GM12878 (cell line): Measurements from ENCODE around the gene STRBP. TPM values are rescaled to one million over a fixed set of nuclear protein-coding genes. Genes with fewer than 3 reads are reported as not detected.

Experiments used
- ATAC-seq: fragments of 200-7000 bp; cut with Tn5 transposase; 3 replicates; pipeline ENCODE4 v1.9.1; 2020; ENCODE audit warnings: mild to moderate bottlenecking, moderate library complexity
- BruUV-seq: library from RNA; stranded (reverse); fragments of 400-500 nt; replicated peaks from 2 replicates; lab custom pipeline; 2021; lab: Mats Ljungman, UMichigan
- CTCF ChIA-PET: fragments of 300-600 bp; sonication (Branson Sonifier 250); formaldehyde crosslinking; extraction: SDS; loops from one replicate; lab custom pipeline; 2021; ENCODE audit warnings: inconsistent platforms; lab: Yijun Ruan, JAX
- POLR2A ChIA-PET: fragments of 350-600 bp; formaldehyde crosslinking; extraction: SDS; loops from one replicate; lab custom pipeline; 2021; ENCODE audit warnings: inconsistent platforms; lab: Charles Lee
- RAD21 ChIA-PET: fragments of 300-600 bp; sonication (Branson Sonifier 250); formaldehyde crosslinking; loops from one replicate; lab custom pipeline; 2023; ENCODE audit warnings: antibody characterized with exemption; ENCODE audit not compliant: unreplicated experiment; lab: Charles Lee
- SMC1A ChIA-PET: fragments of 300-600 bp; sonication (Branson Sonifier 250); formaldehyde crosslinking; loops from one replicate; lab custom pipeline; 2023; ENCODE audit not compliant: unreplicated experiment, uncharacterized antibody; lab: Charles Lee
- DNase-seq: peaks from one replicate; pipeline ENCODE4 v3.0.0-alpha.2; 2011; ENCODE audit warnings: low read depth, low spot score
- FAIRE-seq: peaks from 3 replicates; lab custom pipeline; 2011; peaks lifted over from hg19 to GRCh38; lab: Jason Lieb, UNC
- H2AFZ ChIP-seq: 2 replicates; pipeline ENCODE4 v1.6.0; 2011; ENCODE audit warnings: low read depth, low read length, control low read depth; ENCODE audit not compliant: control insufficient read depth
- H3K27ac ChIP-seq: 2 replicates; pipeline ENCODE4 v1.5.1; 2011; ENCODE audit warnings: control low read depth; ENCODE audit not compliant: control insufficient read depth, insufficient read depth
- H3K27me3 ChIP-seq, 2 experiments: replicated peaks in 1 of 2; 2 replicates each; pipeline versions ENCODE4 v1.6.0 to v1.6.1; 2011; ENCODE audit warnings: low read length in 1 of 2; ENCODE audit not compliant: control insufficient read depth in 2 of 2, insufficient read depth in 2 of 2
- H3K36me3 ChIP-seq, 2 experiments: 2 replicates each; pipeline ENCODE4 v1.5.1; 2011; ENCODE audit warnings: low read length in 1 of 2; ENCODE audit not compliant: control insufficient read depth in 2 of 2, insufficient read depth in 2 of 2
- H3K4me1 ChIP-seq: 2 replicates; pipeline ENCODE4 v1.6.1; 2011; ENCODE audit warnings: mild to moderate bottlenecking, low read length, moderate library complexity, mixed read lengths; ENCODE audit not compliant: control insufficient read depth, insufficient read depth
- H3K4me2 ChIP-seq: 2 replicates; pipeline ENCODE4 v1.6.0; 2011; ENCODE audit warnings: control low read depth; ENCODE audit not compliant: control insufficient read depth, insufficient read depth
- H3K4me3 ChIP-seq: fragments of 200-600 bp; sonication (generic); 2 replicates; pipeline ENCODE4 v1.5.1; 2016
- H3K79me2 ChIP-seq: 2 replicates; pipeline ENCODE4 v1.6.0; 2011; ENCODE audit warnings: low read length; ENCODE audit not compliant: control insufficient read depth, insufficient read depth
- H3K9ac ChIP-seq: 2 replicates; pipeline ENCODE4 v1.8.0; 2011; ENCODE audit warnings: low read length, control low read depth, mixed read lengths; ENCODE audit not compliant: control insufficient read depth, insufficient read depth
- H3K9me3 ChIP-seq: replicated peaks from 3 replicates; pipeline ENCODE4 v1.5.1; 2011; ENCODE audit warnings: mild to moderate bottlenecking, low read length; ENCODE audit not compliant: control insufficient read depth, insufficient read depth
- H4K20me1 ChIP-seq: 2 replicates; pipeline ENCODE4 v1.6.0; 2011; ENCODE audit not compliant: control insufficient read depth, insufficient read depth
- FOS ChIP-seq: IDR thresholded peaks from 3 replicates; pipeline ENCODE4 v1.6.1; 2011; ENCODE audit warnings: borderline replicate concordance; ENCODE audit not compliant: insufficient read length; ENCODE audit errors: extremely low read depth
- HDAC2 ChIP-seq: fragments of 200-600 bp; sonication (generic); IDR thresholded peaks from 2 replicates; pipeline ENCODE4 v1.6.1; 2017
- JUND ChIP-seq: IDR thresholded peaks from 2 replicates; pipeline ENCODE4 v1.6.1; 2012; ENCODE audit warnings: low read depth, mild to moderate bottlenecking, low read length, improper control_type of control experiment, moderate library complexity
- MYB ChIP-seq: fragments of 150-350 bp; IDR thresholded peaks from 2 replicates; pipeline ENCODE4 v1.6.1; 2014; ENCODE audit warnings: mild to moderate bottlenecking, low read depth, low read length, borderline replicate concordance
- NFIC ChIP-seq: IDR thresholded peaks from 2 replicates; pipeline ENCODE4 v1.6.1; 2012; ENCODE audit warnings: low read depth, mild to moderate bottlenecking, inconsistent platforms, low read length, moderate library complexity
- POU2F2 ChIP-seq: IDR thresholded peaks from 3 replicates; pipeline ENCODE4 v1.6.1; 2011; ENCODE audit warnings: low read depth, mild to moderate bottlenecking, low read length, borderline replicate concordance
- SP1 ChIP-seq: IDR thresholded peaks from one replicate; pipeline ENCODE4 v1.6.1; 2011; ENCODE audit warnings: low read depth, low read length
- ZSCAN29 ChIP-seq: fragments of 450-650 bp; IDR thresholded peaks from 2 replicates; pipeline ENCODE4 v1.6.1; 2017; ENCODE audit warnings: mild to moderate bottlenecking, moderate library complexity
- ZZZ3 ChIP-seq: IDR thresholded peaks from 2 replicates; pipeline ENCODE4 v1.6.1; 2011; ENCODE audit warnings: low read depth; ENCODE audit not compliant: control insufficient read depth, insufficient read length
- WGBS: methylation state at CpG from one replicate; pipeline ENCODE4 v1.1.6; 2016; ENCODE audit warnings: low lambda C conversion rate; ENCODE audit not compliant: insufficient replicate concordance, insufficient coverage; ENCODE audit errors: missing lambda C conversion rate; 5-methylcytosine and 5-hydroxymethylcytosine counted together
- in situ Hi-C: fragments of 300-500 bp; cut with MboI; formaldehyde crosslinking; loops from 9 replicates; pipeline ENCODE4 v1.14.3; 2018; ENCODE audit warnings: mixed read lengths
- intact Hi-C: fragments of 100-400 bp; cut with micrococcal nuclease; formaldehyde crosslinking; loops from one replicate; pipeline ENCODE4 v1.14.2; 2022; ENCODE audit not compliant: unreplicated experiment
- polyA plus RNA-seq, 11 experiments: library from polyadenylated mRNA; depleted of rRNA in 4 of 11; unstranded in 6 of 11; stranded (reverse) in 5 of 11; fragments of >200 nt; fragmentation: Nextera tagmentation in 4 of 11; fragmentation: Illumina TruSeq in 1 of 11; extraction: Ambion mirVana in 4 of 11; extraction: Trizol in 1 of 11; gene quantifications; 1 replicate in 1 of 11; 2 replicates in 10 of 11; pipeline versions ENCODE4 v1.2.1 to v1.2.3, GENCODE V29; 2011 to 2016; ENCODE audit warnings: inconsistent platforms in 2 of 11, missing spikeins in 2 of 11, low read depth in 1 of 11
- total RNA-seq, 4 experiments: library from RNA; depleted of rRNA in 3 of 4; stranded (reverse); fragments of >200 nt in 3 of 4; fragmentation: Illumina TruSeq in 1 of 4; extraction: Trizol in 1 of 4; gene quantifications; 2 replicates each; pipeline versions ENCODE4 v1.2.1 to v1.2.3, GENCODE V29; 2013 to 2021

Gene STRBP
- total and polyA plus RNA-seq, 10 of the 15 experiments (the other 5 are each of a cell fraction or from before 2014, with no cell fraction given) = 31.0 to 96.8 (median 71.4) TPM

DNA sequence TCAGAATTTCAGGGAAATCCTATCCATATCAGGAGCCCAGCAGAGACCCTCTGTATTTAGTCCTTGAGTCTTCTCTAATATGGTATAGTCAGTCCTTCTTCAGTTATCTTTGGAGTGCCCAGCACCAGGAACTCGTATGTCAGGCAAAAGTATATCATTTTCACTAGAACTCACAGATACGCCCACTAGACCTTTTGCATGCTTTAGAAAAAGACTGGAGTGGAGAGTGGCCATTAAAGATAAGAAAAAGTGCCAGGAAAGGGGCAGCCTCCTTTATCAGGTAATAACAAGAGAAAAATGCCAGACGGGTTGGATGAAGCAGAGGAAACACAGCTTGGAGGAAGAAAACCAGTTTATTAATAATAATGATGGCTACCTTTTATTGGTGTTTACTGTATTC lies 171.4 kb downstream of the STRBP start:
- intact Hi-C loops = no loop called here
- H3K27me3 ChIP-seq = no peaks in the 10 kb centered on the region
- no peak overlapping the region for H3K4me2 ChIP-seq
- no peak for TF ChIP-seq NFIC
- no peak for TF ChIP-seq MYB
- TF ChIP-seq POU2F2 = no peak
- no peak for TF ChIP-seq ZZZ3
- no peak for TF ChIP-seq ZSCAN29
- TF ChIP-seq JUND = no peak
- no peak for TF ChIP-seq HDAC2
- no peak for TF ChIP-seq SP1
- TF ChIP-seq FOS = no peak
- ChIA-PET RAD21 (no interaction called here), SMC1A (interaction anchor here (1.1 to 1.5 kb wide), 2 partner anchors 24 to 128 kb away, joined by 4 to 5 read pairs; no protein-coding TSS in a partner anchor), CTCF (interaction anchor here (1.6 kb wide), 1 partner anchor 129 kb away, joined by 5 read pairs; no protein-coding TSS in a partner anchor), POLR2A (interaction anchor here (0.6 kb wide), 1 partner anchor 20 kb away, joined by 3 read pairs; no protein-coding TSS in a partner anchor)
- H2AFZ ChIP-seq = no peak overlapping the region
- no peaks in the 10 kb centered on the region for H4K20me1 ChIP-seq
- 65% methylated on average over 3 of the region's 3 CpGs for WGBS
- no peak for FAIRE-seq
- no peak overlapping the region for H3K9ac ChIP-seq
- H3K27ac ChIP-seq = no peak overlapping the region; the same call in 1 of the 2 replicates
- H3K79me2 ChIP-seq = no peaks in the 10 kb centered on the region; the same call in 1 of the 2 replicates
- no peak overlapping the region for H3K4me3 ChIP-seq
- in situ Hi-C loops = no loop called here
- H3K9me3 ChIP-seq = no peaks in the 10 kb centered on the region
- DNase-seq = no peak
- BruUV-seq = no TSS peak
- ATAC-seq = no peak
- peaks cover 8% of the 10 kb centered on the region for H3K4me1 ChIP-seq
- peaks cover 4 to 22% of the 10 kb centered on the region in 2 experiments for H3K36me3 ChIP-seq
